Esophagus muscularis mucosa (tissue), 4 donors: ENCODE measurements around the gene C1GALT1.

Source experiments
- EP300 ChIP-seq: sonication (generic); formaldehyde crosslinking; IDR thresholded peaks from one replicate; pipeline ENCODE4 v1.6.1; 2017; ENCODE audit warnings: antibody characterized with exemption
- POLR2A ChIP-seq: fragments of 450-650 bp; IDR thresholded peaks from one replicate; pipeline ENCODE4 v1.6.1; 2017; ENCODE audit warnings: antibody characterized with exemption, moderate library complexity, mild to moderate bottlenecking, low read depth
- POLR2AphosphoS5 ChIP-seq, 2 donors: sonication (generic); formaldehyde crosslinking; IDR thresholded peaks; one replicate each; pipeline ENCODE4 v1.6.1; 2017; ENCODE audit warnings: antibody characterized with exemption in 2 of 2
- TF ChIP-seq, protein P1 (sequence below), 3 experiments: fragments of 200-600 bp in 2 of 3; fragments of 450-650 bp in 1 of 3; sonication (generic) in 2 of 3; IDR thresholded peaks; one replicate each; pipeline ENCODE4 v1.5.1; 2017 to 2019; ENCODE audit warnings: antibody characterized with exemption in 3 of 3, mild to moderate bottlenecking in 2 of 3, moderate library complexity in 1 of 3

DNA sequence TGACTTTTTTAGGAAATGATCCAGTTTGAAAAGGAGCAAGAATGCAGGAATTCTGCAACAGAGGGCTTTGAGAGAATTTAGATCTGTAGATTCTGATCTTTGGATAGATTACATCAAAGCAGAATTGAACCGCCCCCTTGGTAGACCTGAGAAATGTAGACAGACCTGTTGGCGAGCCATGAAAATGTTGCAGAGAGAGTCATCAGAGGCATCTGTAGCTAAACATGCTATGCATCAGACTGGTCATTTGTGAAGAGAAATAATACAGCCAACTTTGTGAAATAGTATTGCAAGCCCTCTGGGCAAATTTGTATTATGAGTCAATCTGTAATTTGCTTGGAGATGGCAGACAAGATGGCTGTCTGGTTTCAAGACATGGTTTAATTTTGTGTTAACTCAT lies 4.3 kb upstream of the C1GALT1 start:
- TF ChIP-seq, protein P1, sequence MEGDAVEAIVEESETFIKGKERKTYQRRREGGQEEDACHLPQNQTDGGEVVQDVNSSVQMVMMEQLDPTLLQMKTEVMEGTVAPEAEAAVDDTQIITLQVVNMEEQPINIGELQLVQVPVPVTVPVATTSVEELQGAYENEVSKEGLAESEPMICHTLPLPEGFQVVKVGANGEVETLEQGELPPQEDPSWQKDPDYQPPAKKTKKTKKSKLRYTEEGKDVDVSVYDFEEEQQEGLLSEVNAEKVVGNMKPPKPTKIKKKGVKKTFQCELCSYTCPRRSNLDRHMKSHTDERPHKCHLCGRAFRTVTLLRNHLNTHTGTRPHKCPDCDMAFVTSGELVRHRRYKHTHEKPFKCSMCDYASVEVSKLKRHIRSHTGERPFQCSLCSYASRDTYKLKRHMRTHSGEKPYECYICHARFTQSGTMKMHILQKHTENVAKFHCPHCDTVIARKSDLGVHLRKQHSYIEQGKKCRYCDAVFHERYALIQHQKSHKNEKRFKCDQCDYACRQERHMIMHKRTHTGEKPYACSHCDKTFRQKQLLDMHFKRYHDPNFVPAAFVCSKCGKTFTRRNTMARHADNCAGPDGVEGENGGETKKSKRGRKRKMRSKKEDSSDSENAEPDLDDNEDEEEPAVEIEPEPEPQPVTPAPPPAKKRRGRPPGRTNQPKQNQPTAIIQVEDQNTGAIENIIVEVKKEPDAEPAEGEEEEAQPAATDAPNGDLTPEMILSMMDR (IDR thresholded peaks at IDR 0.05) = no peak
- TF ChIP-seq EP300 = no peak
- TF ChIP-seq POLR2AphosphoS5 (IDR thresholded peaks at IDR 0.05) = no peak
- no peak for TF ChIP-seq POLR2A
